EH (cell line): ENCODE data around the gene HPCAL1.

Experiments used
- DNase-seq: peaks from one replicate; pipeline ENCODE4 v3.0.0-alpha.2; 2015; ENCODE audit warnings: low read depth

Gene HPCAL1

DNA sequence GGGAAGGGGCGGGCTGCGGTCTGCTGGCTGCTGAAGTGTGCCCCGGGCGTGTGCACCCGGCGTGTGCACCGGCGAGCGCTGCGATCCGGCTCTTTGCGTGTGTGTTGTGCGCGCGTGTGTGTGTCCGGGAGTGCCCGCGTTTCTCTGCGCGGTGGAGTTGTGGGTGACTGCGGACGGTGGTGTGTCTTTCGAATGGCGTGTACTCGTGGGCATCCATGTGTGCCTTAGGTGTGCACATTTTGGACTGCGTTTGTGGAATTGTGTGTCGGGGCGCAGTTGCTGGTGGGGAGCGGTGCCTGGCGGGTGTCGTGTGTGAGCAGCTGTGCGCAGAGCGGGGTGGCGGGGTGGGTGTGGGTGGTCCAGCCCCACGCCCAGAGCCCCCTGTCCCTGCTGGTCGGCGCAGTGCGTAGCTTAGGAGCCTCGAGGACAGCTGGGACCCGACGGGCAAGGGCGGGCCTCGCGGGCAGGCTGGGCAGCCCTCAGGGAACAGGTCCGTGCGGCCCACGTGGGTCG lies 533 bp downstream of the HPCAL1 start:
- DNase-seq = no peak

GRCh38 chr2:10303694-10304378 lies 1.1 kb downstream of the HPCAL1 start:
- DNase-seq = peak; percentile 63

DNA sequence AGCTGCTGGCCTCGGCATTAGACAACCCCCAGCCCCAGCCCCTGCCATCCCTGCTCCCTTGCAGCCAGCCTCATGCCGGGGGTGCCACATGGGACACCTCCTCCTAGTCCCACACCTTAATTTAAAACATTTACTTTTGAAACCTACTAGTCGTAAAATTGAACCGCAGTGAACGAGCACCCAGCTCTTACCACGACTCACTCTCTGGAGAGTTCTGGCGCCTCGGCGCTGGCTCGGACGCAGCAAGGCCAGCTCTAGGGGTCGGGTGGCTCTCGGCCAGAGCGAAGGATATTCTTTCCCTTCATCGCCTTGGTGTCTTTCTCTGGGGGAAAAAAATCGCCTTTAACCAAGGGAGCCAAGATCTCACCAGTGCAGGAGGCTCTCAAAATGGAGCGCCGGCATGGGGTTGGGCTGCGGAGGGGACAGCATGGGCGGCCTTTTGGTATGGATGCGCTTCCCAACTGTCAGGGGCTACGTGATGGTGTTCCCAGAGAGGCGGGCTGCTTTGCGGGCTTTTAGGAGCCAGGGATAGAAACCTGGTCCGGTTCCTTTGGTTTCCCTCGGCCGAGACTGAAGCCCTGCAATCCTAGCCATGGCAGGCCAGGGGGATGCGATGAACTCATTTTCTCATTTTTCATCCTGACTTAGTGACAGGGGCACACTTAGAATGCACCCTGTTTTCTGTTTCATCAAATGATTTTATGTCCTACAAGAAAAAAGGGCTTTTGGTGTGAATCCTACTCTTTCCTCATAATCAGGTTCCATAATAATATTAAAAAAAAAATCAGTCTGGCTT lies 2.0 kb downstream of the HPCAL1 start:
- DNase-seq = no peak

- DNase-seq = peak; percentile 64
These were observed 2.5 kb downstream of the HPCAL1 start for GRCh38 chr2:10305254-10305635.

DNA sequence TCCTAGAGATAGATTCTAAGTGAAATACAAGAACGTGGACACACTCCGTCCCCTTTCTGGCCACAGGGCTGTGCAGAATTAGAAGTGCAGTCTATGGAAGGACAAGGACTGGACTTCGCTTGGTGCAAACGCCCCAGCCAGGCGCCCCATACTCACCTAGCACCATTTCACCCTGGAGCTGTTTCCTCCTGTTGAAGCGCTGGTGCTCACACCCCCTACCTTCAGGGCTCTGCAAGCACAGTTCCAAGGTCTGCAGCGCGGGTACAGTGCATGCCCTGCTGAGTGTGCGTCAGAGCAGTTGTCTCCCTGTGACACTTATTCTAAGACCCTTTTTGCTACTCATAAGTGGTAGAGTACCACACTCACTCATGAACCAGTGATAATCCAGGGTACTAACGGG lies 3.0 kb downstream of the HPCAL1 start:
- DNase-seq = no peak

GRCh38 chr2:10306901-10307463 lies 4.3 kb downstream of the HPCAL1 start:
- no peak for DNase-seq

GRCh38 chr2:10307561-10308156 lies 5.0 kb downstream of the HPCAL1 start:
- no peak for DNase-seq

DNA sequence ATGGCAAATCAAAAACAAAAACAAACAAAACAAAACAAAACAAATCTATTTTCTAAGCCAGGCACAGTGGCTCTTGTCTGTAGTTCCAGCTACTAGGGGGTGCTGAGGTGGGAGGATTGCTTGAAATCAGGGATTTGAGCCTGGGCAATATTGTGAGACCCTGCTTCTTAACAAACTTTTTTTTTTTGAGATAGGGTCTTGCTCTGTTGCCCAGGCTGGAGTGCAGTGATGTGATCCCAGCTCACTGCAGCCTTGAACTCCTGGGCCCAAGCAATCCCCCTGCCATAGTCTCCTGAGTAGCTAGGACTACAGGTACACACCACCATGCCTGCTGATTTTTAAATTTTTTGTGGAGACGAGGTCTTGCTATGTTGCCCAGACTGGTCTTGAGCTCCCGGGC lies 6.2 kb downstream of the HPCAL1 start:
- DNase-seq = no peak

- peak; percentile 61 for DNase-seq
These were observed 6.6 kb downstream of the HPCAL1 start for GRCh38 chr2:10309286-10309685.

DNA sequence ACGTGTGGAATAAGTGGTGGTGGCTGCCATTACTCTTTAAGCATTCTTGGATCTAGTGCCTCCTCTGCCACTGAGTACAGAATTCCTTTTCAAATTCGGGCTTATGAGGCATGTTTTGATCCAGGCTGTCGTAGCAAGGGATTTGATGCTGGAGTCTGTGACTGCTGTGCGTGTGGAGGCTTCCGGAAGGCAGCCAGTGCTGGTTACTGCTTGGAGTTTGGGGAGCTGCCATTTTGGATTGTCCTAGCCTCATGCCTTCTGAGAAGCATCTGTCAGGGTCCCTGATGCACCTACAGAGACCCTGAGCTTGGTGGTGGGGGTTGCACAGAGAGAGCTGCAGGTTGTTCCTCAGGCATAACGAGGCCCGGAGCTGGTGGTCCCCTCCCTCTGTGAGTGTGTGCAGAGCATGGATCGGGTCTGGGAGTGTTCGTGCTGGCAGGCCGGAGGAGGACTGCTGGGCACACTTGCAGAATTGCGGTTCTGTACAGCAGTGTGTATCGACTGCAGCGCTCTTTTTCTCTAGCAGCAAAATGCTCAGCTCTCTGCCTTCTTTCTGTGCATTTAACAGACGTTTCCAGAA lies 7.7 kb downstream of the HPCAL1 start:
- DNase-seq = no peak

- DNase-seq = no peak
These were observed 9.0 kb downstream of the HPCAL1 start for GRCh38 chr2:10311736-10312135.

DNA sequence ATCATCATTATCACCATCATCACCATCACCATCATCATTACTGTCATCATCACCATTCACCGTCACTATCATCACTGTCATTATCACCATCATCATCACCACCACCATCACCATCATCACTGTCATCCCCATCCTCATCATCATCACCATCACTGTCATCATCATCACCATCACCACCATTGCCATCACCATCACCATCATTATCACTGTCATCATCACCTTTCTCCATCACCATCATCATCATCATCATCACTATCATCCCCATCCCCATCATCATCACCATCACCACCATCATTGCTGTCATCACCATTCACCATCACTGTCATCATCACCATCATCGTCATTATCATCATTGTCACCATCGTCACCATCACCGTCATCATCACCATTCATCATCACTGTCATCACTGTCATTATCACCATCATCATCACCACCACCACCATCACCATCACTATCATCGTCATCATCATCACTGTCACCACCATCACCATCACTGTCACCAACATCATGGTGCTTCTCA lies 9.8 kb downstream of the HPCAL1 start:
- DNase-seq = no peak

DNA sequence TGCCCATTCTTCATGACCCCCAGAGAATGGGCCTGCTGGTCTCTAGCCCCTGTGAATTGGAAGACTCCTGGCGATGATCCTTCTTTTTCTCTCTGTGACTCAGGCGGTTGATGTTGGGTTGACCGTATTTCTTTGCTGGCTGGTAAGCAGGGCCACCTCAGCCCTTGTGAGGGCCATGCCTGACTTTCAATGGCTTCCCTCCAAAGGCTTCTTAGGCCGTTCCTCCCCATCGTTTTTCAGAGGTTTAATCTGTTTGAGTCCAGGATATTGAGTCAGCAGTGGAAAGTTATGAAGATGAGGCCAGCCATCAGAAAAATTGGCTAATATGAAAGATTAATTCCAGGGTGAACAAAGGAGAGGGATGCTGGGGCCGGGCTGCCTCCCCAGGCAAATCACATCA lies 13.6 kb downstream of the HPCAL1 start:
- no peak for DNase-seq

- no peak for DNase-seq
These were observed 14.2 kb downstream of the HPCAL1 start for GRCh38 chr2:10316860-10317259.

- DNase-seq = no peak
These were observed 14.9 kb downstream of the HPCAL1 start for GRCh38 chr2:10317646-10318045.

GRCh38 chr2:10318345-10318744 lies 15.6 kb downstream of the HPCAL1 start:
- DNase-seq = no peak

DNA sequence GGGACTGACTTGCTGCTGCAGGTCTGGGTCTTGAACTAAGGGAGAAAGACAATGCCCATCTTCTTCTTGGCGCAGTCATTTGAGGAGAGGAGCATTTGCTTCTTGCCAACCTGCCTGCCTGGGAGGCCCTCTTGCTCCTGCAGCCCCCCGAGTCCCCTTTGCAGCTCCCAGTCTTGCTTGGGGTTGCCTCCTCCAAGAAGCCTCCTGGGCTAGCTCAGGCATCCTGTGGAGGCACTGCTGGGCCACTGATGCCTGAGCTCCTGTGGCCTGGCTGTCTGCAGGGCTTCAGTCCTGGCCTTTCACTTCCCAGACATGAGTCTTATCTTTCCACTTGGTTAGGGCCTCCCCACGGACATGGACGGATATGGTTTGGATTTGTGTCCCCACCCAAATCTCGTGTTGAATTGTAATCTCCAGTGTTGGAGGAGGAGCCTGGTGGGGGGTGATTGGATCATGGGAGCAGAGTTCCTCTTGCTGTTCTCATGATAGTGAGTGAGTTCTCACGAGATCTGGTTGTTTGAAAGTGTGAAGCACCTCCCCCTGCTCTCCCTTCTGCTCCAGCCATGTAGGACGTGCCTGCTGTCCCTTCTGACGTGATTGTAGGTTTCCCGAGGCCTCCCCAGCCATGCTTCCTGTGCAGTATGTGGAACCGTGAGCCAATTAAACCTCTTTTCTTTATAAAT lies 17.3 kb downstream of the HPCAL1 start:
- no peak for DNase-seq

GRCh38 chr2:10320575-10320931 lies 17.8 kb downstream of the HPCAL1 start:
- no peak for DNase-seq

- DNase-seq = no peak
These were observed 18.2 kb downstream of the HPCAL1 start for GRCh38 chr2:10320933-10321332.

DNA sequence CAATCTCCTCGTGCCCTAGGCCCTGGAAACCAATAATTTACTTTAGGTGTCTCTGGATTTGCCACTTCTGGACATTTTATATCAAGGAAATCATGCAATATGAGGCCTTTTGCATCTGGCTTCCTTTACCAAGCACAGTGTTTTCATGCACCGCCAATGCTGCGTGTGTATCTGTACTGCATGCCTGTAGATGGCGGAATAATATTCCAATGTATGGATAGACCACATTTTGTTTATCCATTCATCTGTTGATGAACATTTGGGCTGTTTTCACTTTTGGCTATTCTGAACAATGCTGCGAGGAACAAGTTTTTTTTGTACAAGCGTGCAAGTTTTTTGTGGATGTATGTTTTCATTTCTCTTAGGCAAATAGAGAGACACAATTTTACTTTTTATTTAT lies 18.9 kb downstream of the HPCAL1 start:
- no peak for DNase-seq

GRCh38 chr2:10322481-10322880 lies 19.8 kb downstream of the HPCAL1 start:
- DNase-seq = no peak

DNA sequence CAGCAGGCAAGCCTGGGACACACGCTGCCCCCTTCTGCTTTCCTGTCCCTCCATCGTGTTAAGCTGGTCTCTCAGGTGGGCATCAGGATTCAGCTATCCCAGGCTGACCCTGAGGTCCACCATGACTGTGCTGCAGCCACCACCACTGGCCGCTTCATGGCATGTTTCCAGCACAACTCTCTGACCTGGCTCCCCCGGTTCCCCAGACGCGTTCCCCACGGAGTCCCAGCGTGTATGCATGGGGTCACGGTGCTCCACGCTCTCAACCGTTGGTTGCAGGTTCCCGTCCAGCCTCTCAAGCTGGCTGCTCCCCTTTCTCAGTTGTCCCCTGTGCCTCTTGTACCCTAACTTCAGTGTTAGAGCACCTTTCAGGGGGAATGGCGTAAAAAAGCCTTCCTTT lies 20.3 kb downstream of the HPCAL1 start:
- no peak for DNase-seq
